Ovary (tissue), 3 donors: ENCODE data around the gene ADARB2.

Experiments
- CTCF ChIP-seq, 3 donors: fragments of 450-650 bp in 2 of 3; fragments of 200-600 bp in 1 of 3; IDR thresholded peaks; one replicate each; pipeline versions ENCODE4 v1.5.1 to v1.8.0; 2016 to 2022; ENCODE audit warnings: antibody characterized with exemption in 3 of 3, mild to moderate bottlenecking in 1 of 3
- EP300 ChIP-seq: sonication (generic); formaldehyde crosslinking; IDR thresholded peaks from one replicate; pipeline ENCODE4 v1.6.1; 2017; ENCODE audit warnings: antibody characterized with exemption
- POLR2A ChIP-seq: fragments of 450-650 bp; IDR thresholded peaks from one replicate; pipeline ENCODE4 v1.6.1; 2017; ENCODE audit warnings: antibody characterized with exemption, mild to moderate bottlenecking, moderate library complexity
- donor health status: DM: no; HTN: no; CAD: no.

DNA sequence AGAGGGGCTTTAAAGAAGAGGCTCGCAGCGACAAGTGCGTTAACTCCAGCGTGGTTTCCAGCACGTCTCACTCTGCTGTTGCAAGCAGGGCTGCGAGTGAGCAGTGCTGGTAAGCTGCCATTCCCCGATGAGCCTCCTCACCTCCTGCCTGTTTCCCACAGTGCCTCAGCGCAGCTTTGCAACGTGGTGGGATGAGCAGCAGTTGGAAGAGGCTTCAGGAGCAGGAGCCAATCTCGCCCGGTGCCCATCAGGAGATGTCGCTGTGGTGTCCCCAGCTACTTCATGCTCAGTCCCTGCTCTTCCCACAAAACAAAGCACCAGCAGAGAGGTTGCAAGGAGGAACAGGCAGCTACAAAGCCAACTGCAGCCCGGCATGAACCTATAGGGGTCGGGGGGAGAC, 2.4 kb upstream of the ADARB2 start:
- no peak for TF ChIP-seq POLR2A
- TF ChIP-seq CTCF (IDR thresholded peaks at IDR 0.05): no peak
- no peak for TF ChIP-seq EP300
